Fibroblast of lung (primary cell): ENCODE results near the gene RUBCNL.

Source experiments
- CTCF ChIP-seq, 2 donors: IDR thresholded peaks in 1 of 2; conservative IDR thresholded peaks in 1 of 2; 1 replicate in 1 of 2; 2 replicates in 1 of 2; pipeline ENCODE4 v1.5.1; 2011 to 2012; ENCODE audit warnings: low read length in 2 of 2, control low read depth in 1 of 2, inconsistent platforms in 1 of 2, low read depth in 1 of 2, mild to moderate bottlenecking in 1 of 2
- EZH2 ChIP-seq: IDR thresholded peaks from 2 replicates; pipeline ENCODE4 v1.5.1; 2012; ENCODE audit warnings: low read length, control low read depth, mild to moderate bottlenecking; ENCODE audit errors: missing control alignments

GRCh38 chr13:46303742-46304385, 83.2 kb downstream of the RUBCNL start:
- TF ChIP-seq CTCF (conservative IDR thresholded peaks at IDR 0.05 in 1 of 2, IDR thresholded peaks at IDR 0.05 in 1 of 2; ENCODE audit: low read depth in 1 of 2, low read length in 2 of 2) (no peak), EZH2 (no peak)
